GM23338 (cell line): ENCODE results near the gene EFCAB6. TPM values are rescaled to one million over a fixed set of nuclear protein-coding genes. Genes with fewer than 3 reads are reported as not detected.

Experiments
- ATAC-seq: fragments of 200-7000 bp; cut with Tn5 transposase; 3 replicates; pipeline ENCODE4 v1.9.1; 2020
- DNase-seq: peaks from one replicate; pipeline ENCODE4 v3.0.0-alpha.2; 2015; ENCODE audit warnings: low spot score
- H2AFZ ChIP-seq: fragments of 200-600 bp; sonication (generic); 2 replicates; pipeline ENCODE4 v1.8.0; 2016; ENCODE audit warnings: antibody characterized with exemption, mild to moderate bottlenecking, moderate library complexity
- H3F3A ChIP-seq: fragments of 200-600 bp; sonication (generic); replicated peaks from 2 replicates; pipeline ENCODE4 v1.8.0; 2017; ENCODE audit warnings: antibody characterized with exemption, mixed run types, low read depth
- H3K27ac ChIP-seq: fragments of 200-600 bp; sonication (generic); 2 replicates; pipeline ENCODE4 v1.6.1; 2016; ENCODE audit warnings: low read depth
- H3K27me3 ChIP-seq: fragments of 200-600 bp; sonication (generic); 2 replicates; pipeline ENCODE4 v1.8.0; 2016; ENCODE audit warnings: mild to moderate bottlenecking, mixed run types, moderate library complexity; ENCODE audit not compliant: insufficient read depth
- H3K36me3 ChIP-seq: fragments of 200-600 bp; sonication (generic); 2 replicates; pipeline ENCODE4 v1.8.0; 2016; ENCODE audit warnings: mild to moderate bottlenecking; ENCODE audit not compliant: insufficient read depth
- H3K4me1 ChIP-seq: fragments of 200-600 bp; sonication (generic); 2 replicates; pipeline ENCODE4 v1.8.0; 2016; ENCODE audit warnings: mild to moderate bottlenecking, moderate library complexity; ENCODE audit not compliant: insufficient read depth
- H3K4me2 ChIP-seq: fragments of 200-600 bp; sonication (generic); 2 replicates; pipeline ENCODE4 v1.7.1; 2017; ENCODE audit warnings: mixed run types
- H3K4me3 ChIP-seq: fragments of 200-600 bp; sonication (generic); 2 replicates; pipeline ENCODE4 v1.6.1; 2016; ENCODE audit warnings: mixed run types
- H3K79me2 ChIP-seq: fragments of 200-600 bp; sonication (generic); replicated peaks from 2 replicates; pipeline ENCODE4 v1.8.0; 2017; ENCODE audit warnings: mild to moderate bottlenecking; ENCODE audit not compliant: insufficient read depth
- H3K9me2 ChIP-seq: fragments of 200-600 bp; sonication (generic); 2 replicates; pipeline ENCODE4 v1.8.0; 2017; ENCODE audit not compliant: insufficient read depth
- H4K20me1 ChIP-seq: fragments of 200-600 bp; sonication (generic); replicated peaks from 2 replicates; pipeline ENCODE4 v1.8.0; 2017; ENCODE audit warnings: mild to moderate bottlenecking; ENCODE audit not compliant: insufficient read depth
- H3K27ac Mint-ChIP-seq: 2 replicates; pipeline ENCODE4 v1.8.0; 2020; ENCODE audit warnings: inconsistent platforms, mild to moderate bottlenecking, moderate library complexity, mixed read lengths
- H3K27me3 Mint-ChIP-seq: 3 replicates; pipeline ENCODE4 v1.8.0; 2022; ENCODE audit warnings: low read depth, mild to moderate bottlenecking, moderate library complexity, mixed read lengths, inconsistent platforms; ENCODE audit not compliant: insufficient read depth, poor library complexity
- H3K36me3 Mint-ChIP-seq: 3 replicates; pipeline ENCODE4 v1.8.0; 2021; ENCODE audit warnings: low read depth, mild to moderate bottlenecking, inconsistent platforms, moderate library complexity, mixed read lengths
- H3K4me1 Mint-ChIP-seq: 3 replicates; pipeline ENCODE4 v1.8.0; 2020; ENCODE audit warnings: mild to moderate bottlenecking, inconsistent platforms, mixed read lengths
- H3K4me3 Mint-ChIP-seq: 3 replicates; pipeline ENCODE4 v1.8.0; 2021; ENCODE audit warnings: moderate library complexity, mild to moderate bottlenecking, inconsistent platforms, mixed read lengths
- H3K9me3 Mint-ChIP-seq: 3 replicates; pipeline ENCODE4 v1.8.0; 2020; ENCODE audit warnings: moderate library complexity, mild to moderate bottlenecking, inconsistent platforms, mixed read lengths
- EZH2 ChIP-seq: fragments of 200-600 bp; sonication (generic); IDR thresholded peaks from one replicate; pipeline ENCODE4 v1.8.0; 2017; ENCODE audit warnings: antibody characterized with exemption, mild to moderate bottlenecking, low read depth; ENCODE audit not compliant: unreplicated experiment
- EZH2phosphoT487 ChIP-seq: fragments of 200-600 bp; sonication (generic); IDR thresholded peaks from one replicate; pipeline ENCODE4 v1.8.1; 2018; ENCODE audit warnings: antibody characterized with exemption; ENCODE audit not compliant: unreplicated experiment
- JUNB ChIP-seq: IDR thresholded peaks from one replicate; pipeline ENCODE4 v1.6.1; 2016; ENCODE audit warnings: antibody characterized with exemption; ENCODE audit not compliant: unreplicated experiment
- NANOG ChIP-seq: IDR thresholded peaks from 2 replicates; pipeline ENCODE4 v1.6.1; 2016; ENCODE audit warnings: antibody characterized with exemption, borderline replicate concordance
- ZNF114 ChIP-seq: fragments of 250-450 bp; sonication (Bioruptor Pico); IDR thresholded peaks from 2 replicates; pipeline ENCODE4 v1.5.0; 2020; ENCODE audit warnings: mild to moderate bottlenecking, moderate library complexity
- ZNF331 ChIP-seq: fragments of 250-450 bp; sonication (Bioruptor Pico); IDR thresholded peaks from 2 replicates; pipeline ENCODE4 v1.5.0; 2020; ENCODE audit warnings: low read depth, mild to moderate bottlenecking, moderate library complexity
- ZNF462 ChIP-seq: fragments of 250-450 bp; sonication (Bioruptor Pico); IDR thresholded peaks from 2 replicates; pipeline ENCODE4 v1.5.0; 2020; ENCODE audit warnings: mild to moderate bottlenecking, moderate library complexity
- polyA plus RNA-seq: library from polyadenylated mRNA; unstranded; fragments of >200 nt; fragmentation: Nextera tagmentation; extraction: Ambion mirVana; gene quantifications from 2 replicates; pipeline ENCODE4 v1.2.1, GENCODE V29; 2016
- total RNA-seq: library from RNA; depleted of rRNA; stranded (reverse); fragments of >200 nt; shearing (Covaris generic); gene quantifications from 2 replicates; pipeline ENCODE4 v1.2.3, GENCODE V29; 2014
- TF ChIP-seq, protein P1 (sequence below): IDR thresholded peaks from 2 replicates; pipeline ENCODE4 v1.6.1; 2016; ENCODE audit warnings: antibody characterized with exemption

EFCAB6 gene
- total and polyA plus RNA-seq, 2 experiments from 2014 or later, result 1.1 to 1.8 TPM

GRCh38 chr22:43618517-43618916 lies 193.6 kb downstream of the EFCAB6 start:
- Mint-ChIP-seq H3K4me1 (no peaks in the 10 kb centered on the region), H3K27me3 (peaks cover 2% of the 10 kb centered on the region), H3K4me3 (no peak overlapping the region), H3K9me3 (peaks cover 13% of the 10 kb centered on the region; the same call in 2 of the 3 replicates), H3K27ac (no peak overlapping the region), H3K36me3 (peaks cover 4% of the 10 kb centered on the region; the same call in 1 of the 3 replicates)
- no peaks in the 10 kb centered on the region for H3K79me2 ChIP-seq
- H3K4me1 ChIP-seq, result no peaks in the 10 kb centered on the region
- DNase-seq, result no peak
- no peaks in the 10 kb centered on the region for H3K36me3 ChIP-seq
- no peak overlapping the region for H2AFZ ChIP-seq
- no peaks in the 10 kb centered on the region for H4K20me1 ChIP-seq
- H3K4me2 ChIP-seq, result no peak overlapping the region
- no peak overlapping the region for H3K4me3 ChIP-seq
- H3K27ac ChIP-seq, result no peak overlapping the region
- H3K27me3 ChIP-seq, result no peaks in the 10 kb centered on the region
- H3K9me2 ChIP-seq, result no peaks in the 10 kb centered on the region
- TF ChIP-seq ZNF331 (CRISPR knock-in tag) (no peak), ZNF462 (CRISPR knock-in tag) (no peak), EZH2 (no peak)
- no peaks in the 10 kb centered on the region for H3F3A ChIP-seq
- no peak for ATAC-seq

GRCh38 chr22:43616645-43617044 lies 195.5 kb downstream of the EFCAB6 start:
- H3K27me3 Mint-ChIP-seq, result peaks cover 2% of the 10 kb centered on the region
- no peak overlapping the region for H3K4me3 Mint-ChIP-seq
- H3F3A ChIP-seq, result no peaks in the 10 kb centered on the region
- H3K36me3 Mint-ChIP-seq, result peaks cover 4% of the 10 kb centered on the region; the same call in 1 of the 3 replicates
- peaks cover 13% of the 10 kb centered on the region; the same call in 2 of the 3 replicates for H3K9me3 Mint-ChIP-seq
- H3K79me2 ChIP-seq, result no peaks in the 10 kb centered on the region
- H2AFZ ChIP-seq, result no peak overlapping the region
- no peak overlapping the region for H3K4me3 ChIP-seq
- H3K4me1 ChIP-seq, result no peaks in the 10 kb centered on the region
- H3K9me2 ChIP-seq, result no peaks in the 10 kb centered on the region
- H3K27me3 ChIP-seq, result no peaks in the 10 kb centered on the region
- H4K20me1 ChIP-seq, result no peaks in the 10 kb centered on the region
- H3K4me1 Mint-ChIP-seq, result no peaks in the 10 kb centered on the region
- DNase-seq, result no peak
- H3K36me3 ChIP-seq, result no peaks in the 10 kb centered on the region
- no peak overlapping the region for H3K4me2 ChIP-seq
- ATAC-seq, result no peak
- H3K27ac Mint-ChIP-seq, result no peak overlapping the region
- no peak overlapping the region for H3K27ac ChIP-seq
- TF ChIP-seq, protein P1, sequence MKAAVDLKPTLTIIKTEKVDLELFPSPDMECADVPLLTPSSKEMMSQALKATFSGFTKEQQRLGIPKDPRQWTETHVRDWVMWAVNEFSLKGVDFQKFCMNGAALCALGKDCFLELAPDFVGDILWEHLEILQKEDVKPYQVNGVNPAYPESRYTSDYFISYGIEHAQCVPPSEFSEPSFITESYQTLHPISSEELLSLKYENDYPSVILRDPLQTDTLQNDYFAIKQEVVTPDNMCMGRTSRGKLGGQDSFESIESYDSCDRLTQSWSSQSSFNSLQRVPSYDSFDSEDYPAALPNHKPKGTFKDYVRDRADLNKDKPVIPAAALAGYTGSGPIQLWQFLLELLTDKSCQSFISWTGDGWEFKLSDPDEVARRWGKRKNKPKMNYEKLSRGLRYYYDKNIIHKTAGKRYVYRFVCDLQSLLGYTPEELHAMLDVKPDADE, result no peak
- TF ChIP-seq EZH2phosphoT487 (no peak), NANOG (no peak), ZNF114 (CRISPR knock-in tag) (no peak), JUNB (no peak)
